HG03469 (cell line): ENCODE measurements around the gene RPS19.
A peak's percentile ranks its signal among the peaks of the same experiment; 100 is the strongest.

Experiments used
- ATAC-seq: cut with Tn5 transposase; IDR thresholded peaks from one replicate; pipeline ENCODE4 v1.9.1; 2021; ENCODE audit warnings: mild to moderate bottlenecking, moderate library complexity, moderate number of reproducible peaks; ENCODE audit not compliant: unreplicated experiment

Gene RPS19

DNA sequence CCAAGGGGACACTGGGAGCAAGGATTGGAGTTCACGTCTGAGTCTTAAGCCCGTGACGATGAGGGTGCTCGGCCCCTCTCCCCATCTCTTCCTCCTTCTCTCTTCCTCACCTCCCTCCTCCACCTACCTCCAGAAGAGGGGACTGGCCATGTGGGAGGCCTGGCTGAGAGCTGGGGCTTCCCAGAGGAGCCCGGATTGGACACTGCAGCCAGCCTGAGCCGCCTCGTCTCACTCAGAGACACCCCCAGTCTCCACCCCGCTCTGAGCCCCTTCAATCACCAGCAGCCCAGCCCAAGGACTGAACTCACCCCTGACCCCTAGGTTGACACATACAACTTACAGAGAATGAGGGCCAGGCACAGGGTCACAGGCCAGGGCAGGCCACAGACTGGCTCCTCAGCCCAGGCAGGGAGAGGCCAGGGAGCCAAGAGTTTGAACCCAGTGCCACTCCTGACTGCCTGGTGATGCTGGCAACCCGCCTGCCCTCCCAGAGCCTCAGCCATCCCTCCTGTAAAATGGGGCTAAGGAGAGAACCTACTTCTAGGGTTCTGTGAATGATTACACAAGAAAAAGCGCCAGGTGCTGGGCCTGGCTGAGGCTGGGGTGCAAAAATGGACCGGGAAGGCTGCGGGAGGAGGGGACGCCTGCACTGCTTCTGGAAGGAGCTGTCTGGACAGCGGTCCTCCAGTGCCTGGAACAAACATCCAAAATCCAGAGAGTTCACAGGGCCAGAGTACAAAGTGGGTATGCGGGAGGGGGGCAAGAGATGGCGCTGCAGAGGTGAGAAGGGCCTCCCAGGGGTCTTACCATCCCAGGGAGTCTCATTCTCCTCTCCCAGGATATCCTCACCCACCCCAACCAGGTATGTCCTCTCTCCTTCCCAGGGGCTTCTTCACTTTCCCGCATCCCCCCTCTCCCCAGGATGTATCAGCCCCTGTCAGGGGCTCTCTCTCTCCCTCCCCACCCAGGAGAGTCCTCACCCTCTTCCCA lies 18.2 kb downstream of the RPS19 start:
- no peak for ATAC-seq

- no peak for ATAC-seq
Observed at GRCh38 chr19:41879080-41879479, 19.0 kb downstream of the RPS19 start.

DNA sequence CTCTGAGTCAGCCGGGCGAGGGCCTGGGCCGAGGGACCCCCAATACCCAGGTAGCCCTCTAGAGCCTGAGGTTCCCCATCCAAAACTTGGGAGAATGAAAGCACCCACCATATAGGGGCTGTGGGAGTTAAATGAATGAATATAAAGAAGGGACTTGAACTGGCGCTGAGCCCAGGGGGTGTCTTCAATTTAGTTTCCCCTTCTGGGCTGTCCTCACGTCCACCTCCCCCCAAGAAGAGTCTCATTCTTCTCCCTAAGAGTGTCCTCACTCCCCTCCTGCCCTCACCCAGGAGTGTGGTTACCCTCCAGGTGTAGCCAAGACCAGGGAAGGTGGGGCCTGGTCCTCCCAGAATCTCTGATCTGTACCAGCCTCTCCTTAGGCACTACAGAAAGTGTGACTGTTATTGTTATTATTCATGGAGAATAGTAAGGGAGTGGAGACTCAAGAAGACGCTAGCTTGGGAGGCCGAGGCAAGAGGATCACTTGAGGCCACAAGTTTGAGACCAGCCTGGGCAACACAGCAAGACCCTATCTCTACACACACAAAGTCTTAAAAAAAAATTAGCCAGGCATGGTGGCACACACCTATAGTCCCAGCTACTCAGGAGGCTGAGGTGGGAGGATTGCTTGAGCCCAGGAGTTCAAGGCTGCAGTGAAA lies 19.7 kb downstream of the RPS19 start:
- no peak for ATAC-seq

DNA sequence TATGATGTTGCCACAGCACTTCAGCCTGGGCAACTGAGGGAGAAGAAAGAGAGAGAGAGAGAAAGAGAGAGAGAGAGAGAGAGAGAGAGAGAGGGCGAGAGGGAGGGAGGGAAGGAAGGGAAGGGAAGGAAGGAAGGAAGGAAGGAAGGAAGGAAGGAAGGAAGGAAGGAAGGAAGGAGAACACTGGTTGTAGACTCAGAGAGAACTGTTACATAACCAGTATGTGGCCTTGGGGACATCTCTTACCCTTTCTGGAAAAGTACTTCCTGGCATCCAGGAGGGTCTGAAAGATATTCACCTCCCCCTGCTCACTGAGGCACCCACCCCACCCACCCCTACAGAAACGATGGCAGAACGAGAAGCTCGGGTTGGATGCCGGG lies 20.3 kb downstream of the RPS19 start:
- ATAC-seq, result no peak

- no peak for ATAC-seq
Observed at GRCh38 chr19:41882568-41883462, 22.8 kb downstream of the RPS19 start, which contains the start of gene ARHGEF1. ARHGEF1 (plus strand) TSS chr19:41883184; CDS start chr19:41888083, 4,899 bp downstream.

GRCh38 chr19:41883463-41883820 lies 23.4 kb downstream of the RPS19 start:
- no peak for ATAC-seq

GRCh38 chr19:41883821-41884733 lies 24.0 kb downstream of the RPS19 start:
- ATAC-seq, result peak; percentile 57

DNA sequence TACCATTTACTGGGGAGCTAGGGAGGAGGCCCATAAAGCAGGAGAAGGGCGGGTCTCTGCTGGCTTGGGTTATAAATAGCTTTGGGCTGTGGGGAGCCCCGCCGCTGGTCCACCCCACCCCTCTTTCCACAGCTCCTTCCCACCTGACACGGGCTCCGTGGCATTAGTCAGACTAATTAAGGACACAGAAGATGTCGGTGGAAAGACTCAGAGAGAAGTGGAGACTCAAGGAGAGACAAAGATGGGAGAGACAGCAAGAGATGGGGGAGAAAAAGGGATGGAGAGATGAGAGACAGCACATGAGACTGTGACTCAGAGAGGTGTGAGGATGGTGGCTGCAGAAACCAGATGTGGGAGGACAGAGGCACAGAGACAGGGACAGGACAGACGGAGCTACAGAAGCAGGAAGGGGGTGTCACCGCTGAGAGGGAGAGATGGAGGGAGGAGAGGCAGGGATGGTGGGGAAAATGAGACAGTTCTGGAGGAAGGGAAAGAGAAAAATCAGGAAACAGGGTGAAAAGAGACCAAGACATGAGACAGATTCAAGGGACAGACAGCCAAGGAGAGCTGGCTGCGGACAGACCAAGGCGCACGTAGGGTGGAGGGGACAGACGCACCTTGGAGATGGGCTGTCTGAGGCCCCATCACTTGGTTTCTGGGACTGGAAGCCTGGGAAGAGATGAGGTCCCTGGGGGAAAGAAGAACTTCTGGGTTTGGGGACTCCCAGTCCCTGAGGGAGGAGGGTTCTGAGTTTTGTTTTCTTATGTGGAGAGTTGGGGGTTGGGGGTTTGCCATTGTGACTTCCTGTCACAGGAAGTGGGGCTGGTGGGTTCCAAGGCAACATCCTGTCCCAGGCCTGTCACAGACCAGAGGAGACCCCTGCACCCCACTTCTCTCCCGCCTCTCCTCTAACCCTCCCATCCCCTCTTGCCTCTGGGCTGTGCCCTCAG lies 27.0 kb downstream of the RPS19 start:
- no peak for ATAC-seq

- ATAC-seq, result no peak
Observed at GRCh38 chr19:41887711-41888382, 27.8 kb downstream of the RPS19 start.

DNA sequence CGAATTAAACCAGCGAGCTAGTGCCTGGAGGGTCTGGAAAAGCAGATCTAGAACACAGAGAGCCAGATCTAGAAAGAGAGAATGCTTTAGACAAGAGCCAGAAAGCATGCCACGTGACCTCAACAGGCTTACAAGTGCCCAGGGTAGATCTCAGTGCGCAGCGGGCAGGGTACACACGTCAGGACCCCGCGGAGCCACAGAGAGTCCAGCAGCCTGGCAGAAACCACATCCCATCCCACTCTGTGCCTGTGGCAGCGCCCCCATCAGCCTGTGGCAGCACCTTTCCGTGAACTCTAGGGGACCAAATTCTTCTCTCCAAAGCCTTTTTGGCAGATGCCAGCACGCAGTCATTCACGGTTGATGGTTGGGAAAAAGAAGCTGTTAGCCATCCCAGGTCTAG lies 28.9 kb downstream of the RPS19 start:
- no peak for ATAC-seq

DNA sequence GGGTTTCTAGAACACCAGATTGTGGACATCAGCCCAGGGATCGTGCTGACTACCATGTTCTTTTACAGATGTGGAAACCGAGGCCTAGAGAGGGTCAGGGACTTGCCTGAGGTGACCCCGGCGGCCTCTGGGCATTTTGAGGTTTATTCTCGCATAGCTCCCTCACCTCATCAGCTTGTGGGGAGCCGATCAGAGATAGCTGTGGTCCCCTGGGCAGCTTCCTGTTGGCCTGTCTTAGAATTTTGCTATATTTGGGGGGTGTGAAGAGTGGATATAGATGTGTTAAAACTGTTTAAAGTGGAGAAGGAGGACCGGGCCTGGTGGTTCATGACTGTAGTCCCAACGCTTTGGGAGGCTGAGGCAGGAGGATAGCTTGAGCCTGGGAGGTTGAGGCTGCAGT lies 29.8 kb downstream of the RPS19 start:
- no peak for ATAC-seq

DNA sequence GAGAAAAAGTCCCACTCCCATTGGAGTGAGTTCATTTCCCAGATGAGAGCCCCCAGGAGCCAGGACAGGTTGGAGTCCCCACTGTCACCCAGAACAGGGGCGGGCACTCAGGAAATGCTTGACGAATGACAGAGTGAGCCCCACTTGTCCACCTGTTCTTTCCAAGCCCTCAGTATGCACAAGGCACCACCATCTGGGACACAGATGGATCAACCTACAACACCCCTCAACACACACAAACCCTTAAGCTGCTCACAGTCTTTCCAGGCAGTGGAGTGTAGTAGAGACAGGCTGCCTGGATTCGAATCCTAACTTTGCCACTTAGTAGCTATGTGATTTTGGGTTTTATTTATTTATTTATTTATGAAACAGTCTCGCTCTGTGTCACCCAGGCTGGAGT lies 30.9 kb downstream of the RPS19 start:
- ATAC-seq, result no peak

DNA sequence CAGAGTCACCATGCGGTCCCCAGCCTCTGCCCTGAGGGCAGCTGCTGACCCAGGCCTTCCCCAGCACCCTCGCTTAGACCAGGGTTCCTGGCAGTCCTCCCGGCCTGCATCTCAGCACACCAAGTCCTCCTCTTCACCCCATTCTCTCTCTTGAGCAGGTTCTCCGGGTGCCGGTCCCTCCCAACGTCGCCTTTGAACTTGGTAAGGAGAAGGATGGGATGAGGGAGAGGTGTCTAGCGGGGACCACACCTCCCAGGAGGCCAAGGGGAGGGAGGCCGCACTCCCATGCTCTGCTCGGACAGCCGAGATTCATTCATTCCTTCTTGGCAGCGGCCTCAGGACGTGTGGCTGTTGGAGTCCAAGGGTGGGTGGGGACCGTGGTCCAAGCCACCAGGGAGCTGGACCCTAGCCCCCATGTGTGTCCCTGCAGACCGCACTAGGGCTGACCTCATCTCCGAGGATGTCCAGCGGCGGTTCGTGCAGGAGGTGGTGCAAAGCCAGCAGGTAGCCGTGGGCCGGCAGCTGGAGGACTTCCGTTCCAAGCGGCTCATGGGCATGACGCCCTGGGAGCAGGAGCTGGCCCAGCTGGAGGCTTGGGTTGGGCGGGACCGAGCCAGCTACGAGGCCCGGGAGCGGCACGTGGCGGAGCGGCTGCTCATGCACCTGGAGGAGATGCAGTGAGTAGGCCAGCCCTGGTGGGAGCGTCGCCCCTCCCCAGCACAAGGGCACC lies 32.3 kb downstream of the RPS19 start:
- ATAC-seq, result no peak

DNA sequence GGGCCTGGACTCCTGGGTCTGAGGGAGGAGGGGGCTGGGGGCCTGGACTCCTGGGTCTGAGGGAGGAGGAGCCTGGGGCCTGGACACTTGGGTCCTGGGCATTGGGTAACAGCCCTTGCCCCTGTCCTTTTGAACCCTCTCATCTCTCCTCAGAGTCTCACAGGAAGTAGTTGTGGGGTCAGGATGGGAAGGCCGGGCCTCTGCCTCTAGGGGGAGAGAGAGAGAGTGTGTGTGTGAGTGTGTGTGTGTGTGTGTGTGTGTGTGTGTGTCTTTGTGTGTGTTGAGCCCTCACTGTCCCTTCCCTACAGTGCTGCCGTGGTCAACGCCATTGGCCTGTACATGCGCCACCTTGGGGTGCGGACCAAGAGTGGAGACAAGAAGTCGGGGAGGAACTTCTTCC lies 33.8 kb downstream of the RPS19 start:
- no peak for ATAC-seq

DNA sequence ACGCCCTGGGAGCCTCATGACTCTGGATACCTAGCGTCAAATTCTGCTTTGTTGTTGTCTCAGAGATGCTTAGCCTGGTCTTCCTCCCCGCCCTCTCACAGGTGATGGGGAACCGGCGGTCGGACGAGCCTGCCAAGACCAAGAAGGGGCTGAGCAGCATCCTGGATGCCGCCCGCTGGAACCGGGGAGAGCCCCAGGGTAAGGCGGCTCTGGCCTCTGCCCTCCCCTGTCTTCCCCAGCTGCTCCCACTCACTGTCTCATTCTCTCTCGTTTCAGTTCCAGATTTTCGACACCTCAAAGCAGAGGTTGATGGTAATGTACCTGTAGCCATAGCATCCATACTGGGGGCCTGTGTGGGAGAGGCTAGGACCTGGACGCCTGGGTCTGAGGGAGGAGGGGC lies 34.3 kb downstream of the RPS19 start:
- ATAC-seq, result no peak

DNA sequence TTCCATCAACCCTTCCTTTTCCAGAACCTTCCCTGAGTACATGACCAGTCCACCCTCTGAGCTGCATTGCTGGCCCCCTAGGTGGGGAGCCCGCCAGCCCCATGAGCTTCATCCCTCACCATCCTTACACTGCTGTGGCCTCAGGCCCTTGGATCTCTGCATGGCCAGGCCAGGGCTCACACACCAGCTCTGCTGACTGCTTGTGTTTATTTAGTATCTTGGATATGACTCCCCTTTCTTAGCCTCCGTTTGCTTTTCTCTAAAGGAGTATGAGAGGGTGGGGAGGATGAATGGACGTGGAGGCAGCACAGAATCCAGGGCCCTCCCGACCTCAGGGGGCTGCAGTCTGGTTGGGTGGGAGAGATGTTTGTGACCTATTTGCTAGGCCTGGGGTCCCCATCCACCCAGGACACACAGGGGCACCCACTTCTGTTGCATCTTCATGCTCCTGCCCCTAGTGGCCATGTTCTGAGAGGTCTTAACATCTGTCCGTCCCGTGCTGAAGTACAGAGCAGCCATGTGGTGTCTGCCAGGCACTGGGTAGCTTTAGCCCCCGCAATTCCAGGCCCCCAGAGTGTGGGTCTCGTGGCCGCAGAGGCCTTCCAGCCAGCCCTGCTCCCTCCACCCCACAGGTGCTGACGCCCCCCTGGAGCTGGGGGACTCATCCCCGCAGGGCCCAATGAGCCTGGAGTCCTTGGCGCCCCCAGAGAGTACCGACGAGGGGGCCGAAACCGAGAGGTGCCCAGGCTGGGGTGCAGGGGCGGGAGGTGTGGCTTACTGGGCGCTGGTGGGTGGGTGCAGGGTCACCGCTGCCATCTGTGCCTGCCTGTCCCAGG lies 35.9 kb downstream of the RPS19 start:
- ATAC-seq, result no peak

DNA sequence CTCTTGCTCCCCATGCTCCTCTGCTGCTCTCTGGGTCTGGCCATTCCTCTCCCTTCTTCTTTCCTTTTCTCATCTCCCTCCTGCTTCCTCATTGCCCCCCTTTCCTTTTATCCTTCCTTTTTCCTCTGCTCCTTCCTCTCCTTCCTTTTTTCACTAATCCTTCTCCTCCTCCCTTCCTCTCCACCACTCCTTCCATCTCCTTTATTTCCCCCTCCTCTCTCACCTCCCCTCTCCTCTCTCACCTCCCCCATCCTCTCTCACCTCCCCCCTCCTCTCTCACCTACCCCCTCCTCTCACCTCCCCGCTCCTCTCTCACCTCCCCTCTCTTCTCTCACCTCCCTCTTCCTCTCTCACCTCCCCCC lies 36.5 kb downstream of the RPS19 start:
- ATAC-seq, result no peak
